H9 (cell line): Measurements from ENCODE around the gene SPEG. TPM values are rescaled to one million over a fixed set of nuclear protein-coding genes. Genes with fewer than 3 reads are reported as not detected.

Experiments
- DNase-seq: peaks from one replicate; pipeline ENCODE4 v3.0.0-alpha.2; 2017
- H2AFZ ChIP-seq: one replicate; pipeline ENCODE4 v1.6.1; 2013; ENCODE audit warnings: mild to moderate bottlenecking, low read length, control low read depth, moderate library complexity
- H2AK5ac ChIP-seq: 2 replicates; pipeline ENCODE4 v1.6.1; 2013; ENCODE audit warnings: low read length, control low read depth, mixed read lengths; ENCODE audit not compliant: insufficient read length
- H2BK120ac ChIP-seq: one replicate; pipeline ENCODE4 v1.6.1; 2013; ENCODE audit warnings: low read depth, mild to moderate bottlenecking, low read length, control low read depth, inconsistent platforms; ENCODE audit not compliant: poor library complexity, severe bottlenecking
- H2BK12ac ChIP-seq: 2 replicates; pipeline ENCODE4 v1.6.1; 2013; ENCODE audit warnings: low read length, control low read depth, mixed read lengths, low read depth; ENCODE audit not compliant: insufficient read length
- H2BK15ac ChIP-seq: 2 replicates; pipeline ENCODE4 v1.6.1; 2013; ENCODE audit warnings: low read depth, low read length, control low read depth
- H2BK20ac ChIP-seq: one replicate; pipeline ENCODE4 v1.6.1; 2013; ENCODE audit warnings: low read depth, mild to moderate bottlenecking, low read length, control low read depth, inconsistent platforms; ENCODE audit not compliant: poor library complexity, severe bottlenecking
- H2BK5ac ChIP-seq: 2 replicates; pipeline ENCODE4 v1.6.1; 2013; ENCODE audit warnings: low read length, control low read depth, mixed read lengths; ENCODE audit not compliant: insufficient read length
- H3K14ac ChIP-seq: 2 replicates; pipeline ENCODE4 v1.6.1; 2013; ENCODE audit warnings: low read length, control low read depth; ENCODE audit not compliant: insufficient read depth
- H3K18ac ChIP-seq: 2 replicates; pipeline ENCODE4 v1.6.1; 2013; ENCODE audit warnings: low read depth, mild to moderate bottlenecking, mixed read lengths, low read length, control low read depth; ENCODE audit not compliant: insufficient read length
- H3K23ac ChIP-seq: 2 replicates; pipeline ENCODE4 v1.6.1; 2013; ENCODE audit warnings: low read length, control low read depth, mixed read lengths, low read depth; ENCODE audit not compliant: insufficient read length
- H3K23me2 ChIP-seq: 2 replicates; pipeline ENCODE4 v1.6.1; 2013; ENCODE audit warnings: low read depth, mild to moderate bottlenecking, mixed read lengths, low read length, control low read depth; ENCODE audit not compliant: insufficient read length, poor library complexity, severe bottlenecking
- H3K27ac ChIP-seq: 2 replicates; pipeline ENCODE4 v1.5.1; 2013; ENCODE audit warnings: low read length, control low read depth, mixed read lengths, low read depth; ENCODE audit not compliant: insufficient read length
- H3K27me3 ChIP-seq: 2 replicates; pipeline ENCODE4 v1.6.1; 2013; ENCODE audit warnings: low read length, control low read depth, inconsistent platforms; ENCODE audit not compliant: insufficient read depth
- H3K4ac ChIP-seq: 2 replicates; pipeline ENCODE4 v1.6.1; 2013; ENCODE audit warnings: low read depth, mild to moderate bottlenecking, control low read depth, inconsistent platforms, low read length, moderate library complexity
- H3K4me1 ChIP-seq: 2 replicates; pipeline ENCODE4 v1.6.1; 2013; ENCODE audit warnings: low read length, control low read depth, inconsistent platforms; ENCODE audit not compliant: insufficient read depth
- H3K4me2 ChIP-seq: 2 replicates; pipeline ENCODE4 v1.6.1; 2013; ENCODE audit warnings: low read length, control low read depth, mixed read lengths; ENCODE audit not compliant: insufficient read length, insufficient read depth
- H3K56ac ChIP-seq: 2 replicates; pipeline ENCODE4 v1.6.1; 2013; ENCODE audit warnings: low read depth, mild to moderate bottlenecking, mixed read lengths, low read length, control low read depth; ENCODE audit not compliant: insufficient read length
- H3K79me1 ChIP-seq: 2 replicates; pipeline ENCODE4 v1.6.1; 2013; ENCODE audit warnings: low read depth, mild to moderate bottlenecking, moderate library complexity, low read length, control low read depth, inconsistent platforms; ENCODE audit not compliant: insufficient read depth, poor library complexity, severe bottlenecking
- H3K79me2 ChIP-seq: 2 replicates; pipeline ENCODE4 v1.6.1; 2013; ENCODE audit warnings: low read length, control low read depth, inconsistent platforms; ENCODE audit not compliant: insufficient read depth
- H3K9ac ChIP-seq: 2 replicates; pipeline ENCODE4 v1.6.1; 2013; ENCODE audit warnings: low read length, control low read depth, mixed read lengths; ENCODE audit not compliant: insufficient read length; ENCODE audit errors: extremely low read depth
- H3K9me3 ChIP-seq: one replicate; pipeline ENCODE4 v1.6.1; 2013; ENCODE audit warnings: low read depth, low read length, inconsistent platforms; ENCODE audit not compliant: control insufficient read depth
- H3T11ph ChIP-seq: one replicate; pipeline ENCODE4 v1.6.1; 2013; ENCODE audit warnings: mild to moderate bottlenecking, low read length, control low read depth, inconsistent platforms
- H4K20me1 ChIP-seq: one replicate; pipeline ENCODE4 v1.6.1; 2013; ENCODE audit not compliant: control insufficient read depth, insufficient read length, insufficient read depth
- H4K5ac ChIP-seq: 2 replicates; pipeline ENCODE4 v1.6.1; 2013; ENCODE audit warnings: low read depth, mild to moderate bottlenecking, mixed read lengths, low read length, control low read depth; ENCODE audit not compliant: insufficient read length
- H4K8ac ChIP-seq: replicated peaks from 2 replicates; pipeline ENCODE4 v1.6.1; 2013; ENCODE audit warnings: low read length, control low read depth, mixed read lengths, low read depth; ENCODE audit not compliant: insufficient read length
- H4K91ac ChIP-seq: 2 replicates; pipeline ENCODE4 v1.6.1; 2013; ENCODE audit warnings: low read depth, mild to moderate bottlenecking, moderate library complexity, mixed read lengths, low read length, control low read depth; ENCODE audit not compliant: insufficient read length
- H3K27ac Mint-ChIP-seq, 3 experiments: 2 replicates in 2 of 3; 3 replicates in 1 of 3; pipeline ENCODE4 v1.8.0; 2020 to 2021; ENCODE audit warnings: mixed read lengths in 3 of 3, mild to moderate bottlenecking in 1 of 3, moderate library complexity in 1 of 3
- H3K27me3 Mint-ChIP-seq: 2 replicates; pipeline ENCODE4 v1.8.0; 2021; ENCODE audit warnings: low read depth, mild to moderate bottlenecking, moderate library complexity, mixed read lengths
- H3K36me3 Mint-ChIP-seq, 3 experiments: 2 replicates in 2 of 3; 3 replicates in 1 of 3; pipeline ENCODE4 v1.8.0; 2020 to 2021; ENCODE audit warnings: low read depth in 3 of 3, mixed read lengths in 3 of 3; ENCODE audit not compliant: insufficient read depth in 1 of 3
- H3K4me1 Mint-ChIP-seq, 2 experiments: 2 replicates each; pipeline ENCODE4 v1.8.0; 2020; ENCODE audit warnings: mixed read lengths in 2 of 2
- H3K4me3 Mint-ChIP-seq, 2 experiments: 2 replicates in 1 of 2; 3 replicates in 1 of 2; pipeline ENCODE4 v1.8.0; 2020 to 2021; ENCODE audit warnings: mild to moderate bottlenecking in 2 of 2, mixed read lengths in 2 of 2, moderate library complexity in 1 of 2
- H3K9me3 Mint-ChIP-seq, 2 experiments: 2 replicates in 1 of 2; 3 replicates in 1 of 2; pipeline ENCODE4 v1.8.0; 2020; ENCODE audit warnings: mild to moderate bottlenecking in 2 of 2, mixed read lengths in 2 of 2, moderate library complexity in 1 of 2
- WGBS: extraction: QIAGEN DNeasy Blood & Tissue Kit; methylation state at CpG from one replicate; pipeline ENCODE4 v1.1.7; 2013; ENCODE audit warnings: missing lambda C conversion rate, low lambda C conversion rate, mixed read lengths; ENCODE audit not compliant: insufficient read length; ENCODE audit errors: extremely low coverage; 5-methylcytosine and 5-hydroxymethylcytosine counted together
- total RNA-seq: library from RNA; stranded (reverse); gene quantifications from 2 replicates; pipeline ENCODE4 v1.2.1, GENCODE V29; 2021
- TF ChIP-seq, protein P1 (sequence below): fragments of 200-600 bp; sonication (generic); conservative IDR thresholded peaks from 3 replicates; pipeline ENCODE4 v1.8.0; 2021; ENCODE audit warnings: antibody characterized with exemption, mild to moderate bottlenecking

Gene SPEG
- total RNA-seq, 1 experiment from 2014 or later, result 23.7 TPM

DNA sequence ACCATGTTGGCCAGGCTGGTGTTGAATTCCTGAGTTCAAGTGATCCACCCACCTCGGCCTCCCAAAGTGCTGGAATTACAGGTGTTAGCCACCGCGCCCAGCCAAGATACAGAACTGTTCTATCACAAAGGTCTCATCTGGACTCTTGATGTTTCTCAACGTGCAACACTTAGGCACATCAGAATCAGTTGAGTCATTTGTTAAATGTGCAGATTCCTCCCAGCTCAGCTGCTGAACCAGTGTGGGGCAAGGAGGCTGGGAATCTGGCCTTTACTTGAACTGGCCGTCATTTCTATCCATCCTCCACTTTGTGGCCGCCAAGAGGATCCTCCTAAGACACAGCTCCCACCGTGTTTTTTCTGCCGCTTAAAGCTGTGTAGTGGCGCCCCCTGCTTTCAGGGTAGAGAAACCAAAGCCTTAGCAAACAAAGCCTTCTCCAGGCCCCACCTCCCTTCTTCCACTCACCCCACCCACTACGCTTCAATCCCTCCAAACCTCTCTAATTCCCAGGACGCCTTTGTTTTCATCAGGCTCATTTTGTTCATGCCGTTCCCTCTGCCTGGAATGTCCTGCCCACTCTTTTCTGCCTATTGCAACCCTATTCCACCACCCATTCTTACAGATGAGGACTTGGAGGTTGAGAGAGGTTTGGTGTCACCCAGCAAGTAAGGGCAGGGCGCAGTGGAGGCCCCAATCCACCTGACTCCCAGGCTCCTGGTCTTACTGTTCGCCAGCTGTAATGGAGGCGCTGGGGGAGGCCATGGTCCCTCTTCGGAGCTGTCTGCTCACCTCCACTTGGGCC is 776 bp upstream of the SPEG start:
- WGBS, result no CpG with 5 or more reads among the region's 16 CpGs
- no peak overlapping the region for H2BK5ac ChIP-seq
- no peak overlapping the region for H2AK5ac ChIP-seq
- no peaks in the 10 kb centered on the region; the same call in 1 of the 2 replicates for H3K27me3 ChIP-seq
- no peak overlapping the region for H2BK120ac ChIP-seq
- peaks cover 6% of the 10 kb centered on the region for H3K23me2 ChIP-seq
- H4K20me1 ChIP-seq, result no peaks in the 10 kb centered on the region
- no peak overlapping the region for H4K5ac ChIP-seq
- TF ChIP-seq, protein P1, sequence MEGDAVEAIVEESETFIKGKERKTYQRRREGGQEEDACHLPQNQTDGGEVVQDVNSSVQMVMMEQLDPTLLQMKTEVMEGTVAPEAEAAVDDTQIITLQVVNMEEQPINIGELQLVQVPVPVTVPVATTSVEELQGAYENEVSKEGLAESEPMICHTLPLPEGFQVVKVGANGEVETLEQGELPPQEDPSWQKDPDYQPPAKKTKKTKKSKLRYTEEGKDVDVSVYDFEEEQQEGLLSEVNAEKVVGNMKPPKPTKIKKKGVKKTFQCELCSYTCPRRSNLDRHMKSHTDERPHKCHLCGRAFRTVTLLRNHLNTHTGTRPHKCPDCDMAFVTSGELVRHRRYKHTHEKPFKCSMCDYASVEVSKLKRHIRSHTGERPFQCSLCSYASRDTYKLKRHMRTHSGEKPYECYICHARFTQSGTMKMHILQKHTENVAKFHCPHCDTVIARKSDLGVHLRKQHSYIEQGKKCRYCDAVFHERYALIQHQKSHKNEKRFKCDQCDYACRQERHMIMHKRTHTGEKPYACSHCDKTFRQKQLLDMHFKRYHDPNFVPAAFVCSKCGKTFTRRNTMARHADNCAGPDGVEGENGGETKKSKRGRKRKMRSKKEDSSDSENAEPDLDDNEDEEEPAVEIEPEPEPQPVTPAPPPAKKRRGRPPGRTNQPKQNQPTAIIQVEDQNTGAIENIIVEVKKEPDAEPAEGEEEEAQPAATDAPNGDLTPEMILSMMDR, result peak; percentile 87
- no peak overlapping the region for H3K56ac ChIP-seq
- Mint-ChIP-seq H3K36me3 (no peaks in the 10 kb centered on the region), H3K27me3 (peaks cover 21% of the 10 kb centered on the region), H3K9me3 (no peaks in the 10 kb centered on the region; a peak in 1 of 5 replicates), H3K27ac (peak overlapping the region; percentile 19 to 66 (median 32); a peak in 3 of 7 replicates), H3K4me1 (peaks cover 7 to 12% of the 10 kb centered on the region in 2 experiments), H3K4me3 (peak overlapping the region; percentile 24 to 61; a peak in 4 of 5 replicates)
- peaks cover 2% of the 10 kb centered on the region; the same call in 1 of the 2 replicates for H3K4me1 ChIP-seq
- no peak overlapping the region for H2BK15ac ChIP-seq
- H3K18ac ChIP-seq, result peak overlapping the region; percentile 1
- DNase-seq, result peak; percentile 91
- H3K4me2 ChIP-seq, result peak overlapping the region; percentile 3
- H3K79me2 ChIP-seq, result no peaks in the 10 kb centered on the region
- no peak overlapping the region for H2BK20ac ChIP-seq
- H3K9me3 ChIP-seq, result no peaks in the 10 kb centered on the region
- H3K14ac ChIP-seq, result 0 out of 2 replicates have a peak overlapping the region, but pooled peaks have one; percentile 10
- no peak overlapping the region for H3K9ac ChIP-seq
- no peak overlapping the region for H3K27ac ChIP-seq
- H4K8ac ChIP-seq, result no peak overlapping the region
- H4K91ac ChIP-seq, result no peak overlapping the region
- no peak overlapping the region for H2AFZ ChIP-seq
- no peak overlapping the region for H3T11ph ChIP-seq
- H3K23ac ChIP-seq, result no peak overlapping the region
- H3K79me1 ChIP-seq, result no peaks in the 10 kb centered on the region
- no peak overlapping the region for H3K4ac ChIP-seq
- no peak overlapping the region for H2BK12ac ChIP-seq
